Inflammatory macrophage treated with lipopolysaccharide for 1 hour (primary cell): Measurements from ENCODE around the gene ESYT3.
"Not testable (repeated sequence)": the region's sequence is repeated elsewhere in the genome, so short reads cannot be mapped to it uniquely, and the experiment has no call there.

Experiments used
- DNase-seq, 2 donors: peaks; one replicate each; pipeline ENCODE4 v3.0.0-alpha.2; 2020 to 2022

Gene ESYT3

GRCh38 chr3:138408751-138409570 lies 25.5 kb upstream of the ESYT3 start:
- DNase-seq, result peak; percentile 56 to 67

GRCh38 chr3:138412821-138413551 lies 21.4 kb upstream of the ESYT3 start:
- DNase-seq, result peak; percentile 73 to 80

GRCh38 chr3:138416236-138416635 lies 18.2 kb upstream of the ESYT3 start:
- not testable (repeated sequence) for DNase-seq

GRCh38 chr3:138417559-138417982 lies 16.8 kb upstream of the ESYT3 start:
- DNase-seq, result peak; percentile 51 to 86

GRCh38 chr3:138418601-138419206 lies 15.7 kb upstream of the ESYT3 start:
- no peak for DNase-seq

- no peak for DNase-seq
Measured at GRCh38 chr3:138423316-138423715, 11.1 kb upstream of the ESYT3 start.

GRCh38 chr3:138424323-138424722 lies 10.1 kb upstream of the ESYT3 start:
- DNase-seq, result no peak

- DNase-seq, result peak in 1 of 2 donors; percentile 44
Measured at GRCh38 chr3:138426211-138426610, 8.2 kb upstream of the ESYT3 start.

GRCh38 chr3:138426754-138427153 lies 7.7 kb upstream of the ESYT3 start:
- not testable (repeated sequence) for DNase-seq

GRCh38 chr3:138429665-138430064 lies 4.8 kb upstream of the ESYT3 start:
- DNase-seq, result no peak

GRCh38 chr3:138432576-138433240 lies 1.7 kb upstream of the ESYT3 start:
- DNase-seq, result no peak

- no peak for DNase-seq
Measured at GRCh38 chr3:138433892-138434275, 532 bp upstream of the ESYT3 start.

- DNase-seq, result no peak
Measured at GRCh38 chr3:138434875-138435772, 708 bp downstream of the ESYT3 start.

- no peak for DNase-seq
Measured at GRCh38 chr3:138435840-138436239, 1.4 kb downstream of the ESYT3 start.

GRCh38 chr3:138437281-138437680 lies 2.9 kb downstream of the ESYT3 start:
- DNase-seq, result no peak

- no peak for DNase-seq
Measured at GRCh38 chr3:138438896-138439295, 4.5 kb downstream of the ESYT3 start.

GRCh38 chr3:138439646-138440045 lies 5.2 kb downstream of the ESYT3 start:
- no peak for DNase-seq

GRCh38 chr3:138440121-138440521 lies 5.7 kb downstream of the ESYT3 start:
- no peak for DNase-seq

GRCh38 chr3:138440596-138440995 lies 6.2 kb downstream of the ESYT3 start:
- DNase-seq, result no peak

GRCh38 chr3:138441256-138441655 lies 6.8 kb downstream of the ESYT3 start:
- no peak for DNase-seq

- peak; percentile 8 to 25 for DNase-seq
Measured at GRCh38 chr3:138441742-138442141, 7.3 kb downstream of the ESYT3 start.

- DNase-seq, result peak; percentile 44 to 74
Measured at GRCh38 chr3:138442433-138442832, 8.0 kb downstream of the ESYT3 start.
